GM19328 (cell line): ENCODE measurements around the gene FUT2.

Source experiments
- ATAC-seq: cut with Tn5 transposase; IDR thresholded peaks from one replicate; pipeline ENCODE4 v1.9.1; 2021; ENCODE audit warnings: mild to moderate bottlenecking, moderate library complexity; ENCODE audit not compliant: unreplicated experiment

The FUT2 gene

GRCh38 chr19:48749571-48750198 is 53.9 kb downstream of the FUT2 start:
- no peak for ATAC-seq

- ATAC-seq: no peak
Measured at GRCh38 chr19:48750351-48750750, 54.6 kb downstream of the FUT2 start.

- no peak for ATAC-seq
Measured at GRCh38 chr19:48750771-48751504, 55.2 kb downstream of the FUT2 start.

GRCh38 chr19:48751845-48752495 is 56.2 kb downstream of the FUT2 start:
- ATAC-seq: no peak

GRCh38 chr19:48752496-48753365 is 57.0 kb downstream of the FUT2 start, which contains the start of gene FUT1:
Gene FUT1, minus strand, starts transcription at chr19:48752641. Its CDS starts 1,360 bp downstream, at chr19:48751281.
- ATAC-seq: no peak

GRCh38 chr19:48755084-48755641 is 59.4 kb downstream of the FUT2 start, which contains the start of gene FGF21:
Gene FGF21, plus strand, starts transcription at chr19:48755524. Its CDS starts 713 bp downstream, at chr19:48756237.
- ATAC-seq: no peak
